IPS-NIHi11 (cell line): Measurements from ENCODE around the gene KCNIP3.
"Not testable (repeated sequence)": the region's sequence is repeated elsewhere in the genome, so short reads cannot be mapped to it uniquely, and the experiment has no call there.

Experiments
- DNase-seq: peaks from one replicate; pipeline ENCODE4 v3.0.0; 2012; ENCODE audit warnings: mixed read lengths, low spot score

KCNIP3 gene

GRCh38 chr2:95296880-95297487 lies at the start of gene KCNIP3:
KCNIP3 (plus strand) TSS chr2:95297347; CDS start chr2:95297439, 92 bp downstream.
- DNase-seq: peak; percentile 80

GRCh38 chr2:95258271-95258670 lies 38.9 kb upstream of the KCNIP3 start:
- no peak for DNase-seq

GRCh38 chr2:95260028-95261023 lies 36.8 kb upstream of the KCNIP3 start:
- no peak for DNase-seq

DNA sequence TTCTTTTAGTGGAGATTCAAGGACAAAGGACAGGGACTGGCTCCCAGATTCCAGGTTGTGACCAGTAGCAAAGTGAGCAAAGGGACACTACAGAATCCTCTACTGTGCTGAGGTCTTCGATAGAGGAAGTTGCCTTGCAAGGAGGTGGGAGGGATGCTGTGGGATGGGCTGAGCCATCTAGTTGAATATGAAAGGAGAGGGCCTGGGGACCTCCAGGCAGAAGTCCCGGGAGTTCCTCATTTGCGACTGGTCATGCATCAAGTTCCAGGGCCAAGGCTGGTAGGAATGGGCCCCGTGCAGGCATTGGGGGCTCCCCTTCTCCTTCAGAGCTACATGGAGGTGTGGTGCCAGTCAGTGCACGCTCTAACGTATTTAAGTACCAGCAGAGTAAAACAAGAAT lies 35.5 kb upstream of the KCNIP3 start:
- DNase-seq: peak; percentile 40

DNA sequence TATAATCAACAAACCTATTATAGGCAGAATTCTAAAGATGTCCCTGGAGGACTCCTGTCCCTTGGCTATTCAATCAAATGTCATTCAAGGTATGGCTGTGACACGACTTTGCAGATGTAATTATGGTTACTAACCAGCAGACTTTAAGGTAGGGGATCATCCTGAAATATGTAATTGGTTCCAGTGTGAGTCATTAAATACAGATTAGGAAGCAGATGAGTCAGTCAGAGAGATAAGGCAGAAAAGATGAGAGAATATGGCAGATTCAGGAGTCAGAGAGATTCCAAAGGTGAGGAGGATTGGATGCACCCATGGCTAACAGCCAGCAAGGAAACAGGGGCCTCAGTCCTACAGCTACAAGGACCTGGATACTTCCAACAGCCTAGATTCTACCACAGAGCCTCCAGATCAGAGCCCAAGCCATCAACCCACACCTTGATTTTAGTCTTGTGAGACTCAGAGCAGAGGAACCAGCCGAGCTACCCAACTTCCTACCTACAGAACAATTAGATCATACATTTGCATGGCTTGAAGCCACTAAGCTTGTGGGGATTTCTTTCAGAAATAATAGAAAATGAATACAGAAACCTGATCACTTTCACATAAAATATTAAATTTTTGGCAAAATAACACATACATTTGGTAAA lies 34.1 kb upstream of the KCNIP3 start:
- DNase-seq: no peak

- no peak for DNase-seq
Measured at GRCh38 chr2:95264624-95265023, 32.5 kb upstream of the KCNIP3 start.

GRCh38 chr2:95265182-95265581 lies 32.0 kb upstream of the KCNIP3 start:
- no peak for DNase-seq

DNA sequence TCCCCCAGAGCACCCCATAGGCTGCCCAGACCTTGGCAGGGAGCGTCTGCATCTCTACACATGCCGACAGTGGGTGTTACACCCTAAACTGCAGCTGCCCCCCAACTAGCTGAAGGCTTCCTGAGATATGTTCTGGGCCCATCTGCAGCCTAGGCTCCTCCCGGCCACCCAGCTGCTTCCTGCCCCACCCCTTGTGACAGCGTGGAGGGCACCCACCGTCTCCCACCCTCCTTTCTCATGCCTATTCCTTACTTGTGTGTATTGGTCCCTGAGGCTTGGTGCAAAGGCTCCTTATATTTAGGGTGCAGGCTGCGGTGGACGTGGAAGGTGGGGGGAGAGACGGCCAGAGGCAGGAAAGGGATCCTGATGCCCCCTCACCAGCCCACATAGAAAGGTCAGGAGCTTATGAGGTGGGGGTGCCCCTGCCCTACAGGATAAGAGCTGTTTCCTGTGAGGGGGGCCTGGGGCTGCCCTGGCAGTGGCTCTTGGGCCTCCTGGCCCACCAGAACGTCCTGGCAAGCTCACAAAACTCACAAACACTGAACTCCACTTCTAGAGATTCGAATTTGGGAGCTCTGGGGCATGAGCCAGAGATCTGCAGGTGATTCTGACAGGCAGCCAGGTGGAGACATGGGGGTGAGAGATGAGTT lies 30.2 kb upstream of the KCNIP3 start:
- no peak for DNase-seq

DNA sequence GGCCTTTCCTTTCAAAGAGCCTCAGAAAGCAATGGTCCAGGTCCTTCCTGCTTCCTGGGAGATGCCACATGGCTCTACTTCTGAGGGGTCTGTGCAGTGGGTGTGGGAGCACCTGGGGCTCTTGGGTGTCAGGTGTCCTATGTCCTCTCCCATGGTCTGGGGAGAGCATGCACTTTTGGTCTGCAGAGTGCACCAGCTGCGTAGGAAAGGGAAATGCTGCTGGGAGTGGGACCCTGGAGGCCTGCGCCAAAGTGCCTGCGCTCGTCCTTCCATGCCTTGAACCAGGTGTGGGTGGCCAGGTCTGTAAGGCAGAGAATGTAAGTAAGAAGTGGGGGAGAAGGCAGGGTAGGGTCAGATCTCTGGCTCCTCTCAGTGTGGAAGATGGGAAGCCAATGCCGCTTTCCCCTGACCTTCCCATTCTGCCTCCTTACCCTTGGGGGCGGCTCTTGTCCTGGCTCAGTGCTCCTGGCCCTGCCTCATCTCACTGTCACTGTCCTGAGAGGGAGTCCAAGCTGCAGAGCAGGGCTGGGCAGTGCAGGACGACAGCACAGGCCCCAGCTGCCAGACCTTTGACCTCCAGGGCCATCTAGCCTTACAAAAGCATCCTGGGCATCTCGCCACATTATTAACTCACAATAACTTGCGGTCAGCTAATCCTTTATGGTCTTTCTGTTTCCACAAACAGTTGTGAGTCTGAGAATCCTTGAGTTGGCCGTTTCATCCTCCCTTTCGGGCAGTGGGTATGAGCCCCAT lies 29.5 kb upstream of the KCNIP3 start:
- DNase-seq: no peak

DNA sequence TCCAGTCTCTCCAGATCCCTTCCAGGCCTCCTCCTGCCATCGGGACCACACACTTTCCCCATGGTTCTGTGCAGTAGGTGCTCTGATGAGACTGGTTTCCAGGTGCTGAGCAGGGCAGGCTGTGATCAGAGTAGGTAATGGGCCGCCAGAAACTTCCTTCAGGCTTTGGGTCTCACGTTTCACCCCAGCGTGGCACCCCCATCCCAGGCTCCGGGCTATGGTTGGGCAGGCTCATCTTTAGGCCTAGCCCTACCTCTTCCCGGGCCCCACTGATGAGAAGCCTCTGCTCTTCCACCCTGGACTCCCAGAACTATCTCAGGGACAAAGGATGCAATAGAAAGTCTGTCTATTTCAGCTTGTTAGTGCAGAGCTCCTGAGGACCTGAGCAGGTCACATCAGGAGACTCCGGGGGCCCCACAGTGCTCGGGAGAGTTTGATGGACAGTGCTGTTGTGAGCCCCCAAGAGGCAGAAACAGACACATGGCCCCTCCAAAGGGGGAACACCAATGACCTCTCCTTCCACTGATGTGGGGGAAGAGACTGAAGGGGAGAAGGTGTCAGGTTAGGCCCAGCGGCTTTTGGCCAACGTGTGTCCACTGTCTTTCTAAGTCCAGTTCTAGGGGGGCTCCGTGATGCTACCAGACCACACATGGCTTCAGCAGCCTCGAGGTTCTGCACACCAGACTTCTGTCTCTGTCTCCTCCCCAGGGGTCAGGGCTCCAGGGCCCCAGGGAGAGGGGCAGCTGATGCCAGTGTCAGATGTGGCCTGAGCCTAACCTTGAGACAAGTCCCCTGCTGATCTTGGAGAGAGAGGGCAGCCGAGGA lies 28.7 kb upstream of the KCNIP3 start:
- DNase-seq: no peak

DNA sequence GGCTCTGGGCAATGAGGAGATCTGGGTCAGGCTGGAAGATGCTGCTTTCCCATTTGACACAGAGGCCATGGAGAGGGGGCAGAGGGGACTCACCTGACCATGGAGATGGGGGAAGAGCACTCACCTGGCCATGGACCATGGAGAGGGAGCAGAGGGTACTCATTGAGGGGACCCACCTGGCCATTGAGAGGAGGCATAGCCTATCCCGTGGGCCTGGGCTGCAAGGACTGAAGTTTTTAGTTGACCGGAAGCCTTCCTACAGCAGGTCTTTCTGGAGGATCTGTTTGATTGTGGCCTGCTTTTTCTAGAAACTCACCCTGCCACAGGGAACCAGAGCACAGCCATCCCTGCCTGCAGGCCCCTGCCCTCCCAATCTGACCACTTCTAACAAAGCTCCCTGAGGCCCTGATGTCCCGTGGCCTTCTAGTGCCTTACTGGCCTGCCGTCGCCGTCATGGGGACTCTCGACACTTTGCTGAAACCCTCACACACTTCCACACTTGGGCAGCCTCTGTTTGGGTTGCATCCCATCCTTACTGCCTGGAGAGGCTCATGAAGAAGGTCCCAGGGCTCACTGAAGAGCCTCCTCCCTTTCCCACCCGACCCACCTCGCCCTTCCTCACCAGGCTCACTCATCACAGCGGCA lies 28.0 kb upstream of the KCNIP3 start:
- DNase-seq: no peak

DNA sequence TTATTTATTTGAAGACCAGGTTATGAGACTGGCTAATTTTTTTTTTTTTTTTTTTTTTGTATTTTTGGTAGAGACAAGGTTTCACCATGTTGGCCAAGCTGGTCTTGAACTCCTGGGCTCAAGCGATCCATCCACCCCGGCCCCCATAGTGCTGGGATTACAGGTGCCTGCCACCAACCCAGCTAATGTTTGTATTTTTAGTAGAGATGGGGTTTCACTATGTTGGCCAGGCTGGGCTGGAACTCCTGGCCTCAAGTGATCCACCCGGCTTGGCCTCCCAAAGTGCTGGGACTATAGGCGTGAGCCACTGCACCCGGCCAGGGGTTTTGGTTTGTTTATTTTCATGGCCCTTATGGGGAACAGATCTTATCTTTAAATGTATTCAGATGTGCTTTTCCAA lies 27.4 kb upstream of the KCNIP3 start:
- not testable (repeated sequence) for DNase-seq

DNA sequence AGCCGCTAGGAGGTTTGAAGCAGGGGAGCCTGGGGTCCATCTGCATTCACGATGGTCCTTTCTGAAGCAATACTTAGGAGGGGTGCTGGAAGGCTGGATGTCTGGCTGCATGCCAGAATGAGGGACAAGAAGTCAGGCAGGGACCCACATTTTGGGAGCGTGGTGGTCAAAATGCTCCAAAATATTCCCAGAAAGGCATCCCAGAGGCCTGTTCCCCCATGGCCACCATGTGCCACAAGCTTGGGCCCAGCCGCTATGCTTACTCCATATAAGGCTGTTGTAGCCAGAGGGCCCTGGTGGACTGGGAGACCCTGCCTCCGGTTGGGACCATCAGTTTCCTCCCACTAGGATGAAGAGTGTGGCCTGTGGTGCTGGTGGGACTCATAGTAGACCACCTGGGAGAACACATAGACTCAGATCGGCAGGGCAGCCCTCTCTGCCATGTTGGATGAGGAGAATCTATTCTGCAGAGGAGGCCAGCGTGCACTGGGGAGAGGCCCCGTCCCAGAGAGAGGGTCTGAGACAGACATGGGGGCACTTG lies 26.5 kb upstream of the KCNIP3 start:
- DNase-seq: no peak

- no peak for DNase-seq
Measured at GRCh38 chr2:95271381-95271971, 25.7 kb upstream of the KCNIP3 start.

DNA sequence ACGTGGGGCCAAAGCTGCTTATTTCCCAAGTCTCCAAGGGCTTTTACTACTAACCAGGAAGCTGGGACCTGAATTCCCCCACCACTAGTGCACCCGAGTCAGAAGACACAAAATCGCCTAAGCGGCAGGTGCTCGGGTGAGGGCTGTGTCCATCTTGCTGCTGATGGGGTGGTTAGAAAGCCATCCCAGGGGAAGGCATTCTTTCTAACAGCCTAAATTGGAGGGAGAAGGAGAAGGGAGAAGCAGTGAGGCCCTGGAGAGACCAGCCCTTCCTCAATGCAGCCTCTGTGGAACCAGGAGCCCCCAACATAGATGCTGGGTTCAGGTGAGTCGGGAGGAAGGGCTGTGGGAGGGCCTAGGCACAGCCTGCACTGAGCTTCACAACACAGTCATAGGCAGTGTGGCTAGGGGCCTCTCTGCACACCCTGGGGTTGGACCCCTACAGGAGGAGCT lies 24.8 kb upstream of the KCNIP3 start:
- no peak for DNase-seq

GRCh38 chr2:95272781-95273180 lies 24.4 kb upstream of the KCNIP3 start:
- DNase-seq: no peak

GRCh38 chr2:95273566-95274290 lies 23.4 kb upstream of the KCNIP3 start:
- no peak for DNase-seq

DNA sequence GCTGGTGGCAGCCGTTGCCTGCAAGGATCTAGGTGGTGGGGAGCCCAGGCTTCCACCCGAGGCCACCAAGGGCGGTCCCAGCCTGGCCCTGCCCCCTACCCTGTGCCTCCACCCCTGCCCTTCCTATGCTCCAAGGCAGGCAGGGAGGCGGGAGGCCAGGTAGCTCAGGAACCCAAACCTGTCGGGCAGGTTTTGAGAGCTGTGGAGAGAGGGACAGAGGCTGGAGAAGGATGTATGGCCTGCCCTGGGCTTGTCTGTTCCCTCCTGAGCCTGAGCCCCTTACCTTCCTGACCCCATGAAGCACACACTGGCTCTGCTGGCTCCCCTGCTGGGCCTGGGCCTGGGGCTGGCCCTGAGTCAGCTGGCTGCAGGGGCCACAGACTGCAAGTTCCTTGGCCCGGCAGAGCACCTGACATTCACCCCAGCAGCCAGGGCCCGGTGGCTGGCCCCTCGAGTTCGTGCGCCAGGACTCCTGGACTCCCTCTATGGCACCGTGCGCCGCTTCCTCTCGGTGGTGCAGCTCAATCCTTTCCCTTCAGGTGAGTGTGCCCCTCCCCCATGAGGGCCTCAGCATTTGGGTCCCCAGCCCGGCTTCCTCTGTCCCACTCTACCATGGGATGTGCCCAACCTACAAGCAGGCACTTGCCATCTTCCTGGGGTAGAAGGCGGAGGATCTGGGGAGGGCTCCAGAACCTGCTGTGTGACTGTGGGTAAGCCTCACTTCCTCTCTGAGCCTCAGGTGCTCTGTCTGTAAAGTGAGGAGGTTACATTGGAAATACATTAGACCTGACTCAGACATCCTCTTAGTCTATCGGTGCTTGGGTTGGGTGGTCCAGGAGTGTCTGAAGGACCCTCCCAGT lies 22.6 kb upstream of the KCNIP3 start, which contains the start of gene PROM2:
Gene PROM2 (plus strand): TSS at position 159 of the 860 bp plus-strand sequence. CDS start 137 bp downstream, at position 296.
- DNase-seq: peak; percentile 88
